ENCODE results near the gene FOXP1.

Gene FOXP1

DNA sequence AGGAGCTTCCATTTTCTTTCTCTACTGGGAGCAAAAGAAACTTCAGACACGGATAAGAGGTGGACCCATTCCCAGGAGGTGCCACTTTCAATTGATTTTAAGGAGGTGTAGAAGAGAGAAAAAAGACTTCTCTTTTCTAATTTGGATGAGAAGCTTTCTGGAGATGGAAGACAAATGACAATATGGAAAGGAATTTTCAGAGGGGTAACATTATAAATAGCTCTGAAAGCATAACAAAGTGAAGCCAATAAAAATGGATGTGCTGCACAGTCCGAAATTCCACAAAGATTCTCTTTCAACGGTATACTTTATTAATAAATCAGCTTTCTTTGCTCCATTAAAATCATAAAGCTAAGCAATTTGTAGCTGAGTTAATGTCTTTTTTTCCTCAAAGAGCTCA lies 663.9 kb downstream of the FOXP1 start:
- H3K4me3 ChIP-seq (ENCODE audit: low read depth, low read length), result 0 out of 2 replicates have a peak overlapping the region, but pooled peaks have one; percentile 11
- H3K27me3 ChIP-seq (ENCODE audit: insufficient read depth, low read length), result no peaks in the 10 kb centered on the region
- H3K27ac ChIP-seq (ENCODE audit: low read depth, low read length), result no peak overlapping the region
- H2AFZ ChIP-seq (ENCODE audit: low read length, unreplicated experiment), result peak overlapping the region; percentile 66
- peaks cover 6% of the 10 kb centered on the region for H3K4me1 ChIP-seq (ENCODE audit: control insufficient read depth, insufficient read depth, low read length, unreplicated experiment)
- no peaks in the 10 kb centered on the region for H3K79me2 ChIP-seq (ENCODE audit: control insufficient read depth, insufficient read depth, low read length, unreplicated experiment)
- H3K36me3 ChIP-seq (ENCODE audit: insufficient read depth, low read length), result no peaks in the 10 kb centered on the region; the same call in 1 of the 2 replicates

DNA sequence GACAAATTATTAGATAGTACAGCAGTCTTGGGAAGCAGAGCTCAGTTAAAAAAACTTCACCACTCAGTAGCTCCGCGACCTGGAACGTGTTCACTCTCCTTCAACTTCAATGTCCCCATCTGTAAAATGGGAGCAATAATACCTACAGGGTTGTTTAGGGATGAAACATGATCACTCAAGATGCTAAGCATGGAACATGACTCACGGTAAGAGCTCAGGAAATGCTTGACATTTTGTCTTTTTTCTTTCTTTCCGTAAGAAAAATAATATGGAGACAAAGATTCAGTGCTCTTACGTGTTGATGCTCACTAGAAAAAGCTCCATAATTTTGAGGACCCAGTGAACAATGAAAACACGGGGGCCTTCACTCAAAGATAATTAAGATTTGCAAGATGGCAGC lies 664.4 kb downstream of the FOXP1 start:
- H3K79me2 ChIP-seq (ENCODE audit: control insufficient read depth, insufficient read depth, low read length, unreplicated experiment), result no peaks in the 10 kb centered on the region
- H3K4me1 ChIP-seq (ENCODE audit: control insufficient read depth, insufficient read depth, low read length, unreplicated experiment), result peaks cover 6% of the 10 kb centered on the region
- no peaks in the 10 kb centered on the region for H3K27me3 ChIP-seq (ENCODE audit: insufficient read depth, low read length)
- 0 out of 2 replicates have a peak overlapping the region, but pooled peaks have one; percentile 11 for H3K4me3 ChIP-seq (ENCODE audit: low read depth, low read length)
- H3K36me3 ChIP-seq (ENCODE audit: insufficient read depth, low read length), result no peaks in the 10 kb centered on the region; the same call in 1 of the 2 replicates
- H2AFZ ChIP-seq (ENCODE audit: low read length, unreplicated experiment), result peak overlapping the region; percentile 66
- H3K27ac ChIP-seq (ENCODE audit: low read depth, low read length), result no peak overlapping the region

DNA sequence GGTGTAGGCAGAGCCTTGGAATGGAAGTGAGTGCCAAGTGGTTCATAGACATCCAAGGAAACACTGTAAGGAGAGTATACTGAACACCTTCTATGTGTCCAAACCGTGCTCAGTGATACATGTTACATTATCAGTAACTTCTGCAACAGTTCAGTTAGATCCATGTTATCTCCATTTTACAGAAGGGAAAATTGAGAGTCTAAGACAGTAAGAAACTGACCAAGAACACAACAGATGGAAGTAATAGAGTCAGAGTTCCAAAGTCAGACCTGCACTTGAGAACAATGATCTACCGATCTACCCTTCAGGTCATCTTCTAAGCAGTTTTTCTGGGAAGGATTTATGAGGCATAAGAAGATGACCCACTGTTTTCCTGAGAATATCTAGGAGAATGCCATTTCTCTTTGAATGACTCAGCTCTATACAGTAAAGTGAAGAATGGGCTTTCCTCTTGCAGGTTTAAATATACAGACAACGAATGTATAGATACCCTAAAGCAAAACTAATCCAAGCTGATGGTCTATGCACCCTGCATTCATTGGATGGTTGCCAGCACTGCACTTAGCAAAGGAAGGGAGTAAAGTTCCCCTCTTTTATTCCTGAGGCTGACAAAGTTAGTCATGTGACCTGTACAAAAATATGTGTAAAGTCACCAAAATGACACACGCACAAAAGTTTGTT lies 667.0 kb downstream of the FOXP1 start:
- H3K27ac ChIP-seq (ENCODE audit: low read depth, low read length), result no peak overlapping the region
- no peaks in the 10 kb centered on the region; the same call in 1 of the 2 replicates for H3K36me3 ChIP-seq (ENCODE audit: insufficient read depth, low read length)
- no peaks in the 10 kb centered on the region for H3K79me2 ChIP-seq (ENCODE audit: control insufficient read depth, insufficient read depth, low read length, unreplicated experiment)
- no peak overlapping the region for H2AFZ ChIP-seq (ENCODE audit: low read length, unreplicated experiment)
- no peaks in the 10 kb centered on the region for H3K27me3 ChIP-seq (ENCODE audit: insufficient read depth, low read length)
- no peak overlapping the region for H3K4me3 ChIP-seq (ENCODE audit: low read depth, low read length)
- H3K4me1 ChIP-seq (ENCODE audit: control insufficient read depth, insufficient read depth, low read length, unreplicated experiment), result peaks cover 6% of the 10 kb centered on the region

DNA sequence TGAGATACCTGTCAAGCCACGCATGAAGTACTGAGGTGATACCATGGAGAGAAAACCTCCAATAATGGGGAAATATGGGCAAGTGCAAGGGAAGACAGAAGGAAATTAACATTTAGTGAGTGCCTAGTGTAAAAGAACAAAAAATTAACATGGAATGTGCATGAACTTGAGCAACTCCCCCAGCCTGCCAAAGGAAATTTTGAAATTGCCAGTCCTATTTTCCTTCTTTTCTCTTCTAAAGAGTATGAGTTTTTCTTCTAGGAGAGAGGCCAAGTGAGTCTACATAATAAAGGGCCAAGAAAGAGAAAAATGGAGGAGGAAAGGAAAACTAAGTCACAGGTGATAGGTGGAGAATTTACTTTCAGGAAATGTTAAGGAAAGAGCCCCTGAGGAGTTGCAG lies 668.7 kb downstream of the FOXP1 start:
- Histone ChIP-seq H3K27ac (ENCODE audit: low read depth, low read length) (no peak overlapping the region), H3K4me3 (ENCODE audit: low read depth, low read length) (no peak overlapping the region), H2AFZ (ENCODE audit: low read length, unreplicated experiment) (no peak overlapping the region), H3K4me1 (ENCODE audit: control insufficient read depth, insufficient read depth, low read length, unreplicated experiment) (peaks cover 6% of the 10 kb centered on the region), H3K79me2 (ENCODE audit: control insufficient read depth, insufficient read depth, low read length, unreplicated experiment) (no peaks in the 10 kb centered on the region), H3K27me3 (ENCODE audit: insufficient read depth, low read length) (no peaks in the 10 kb centered on the region), H3K36me3 (ENCODE audit: insufficient read depth, low read length) (no peaks in the 10 kb centered on the region)

GRCh38 chr3:70911719-70912118 lies 671.8 kb downstream of the FOXP1 start:
- no peak overlapping the region for H3K27ac ChIP-seq (ENCODE audit: low read depth, low read length)
- no peaks in the 10 kb centered on the region for H3K4me1 ChIP-seq (ENCODE audit: control insufficient read depth, insufficient read depth, low read length, unreplicated experiment)
- H3K4me3 ChIP-seq (ENCODE audit: low read depth, low read length), result no peak overlapping the region
- H2AFZ ChIP-seq (ENCODE audit: low read length, unreplicated experiment), result no peak overlapping the region
- no peaks in the 10 kb centered on the region for H3K27me3 ChIP-seq (ENCODE audit: insufficient read depth, low read length)
- H3K79me2 ChIP-seq (ENCODE audit: control insufficient read depth, insufficient read depth, low read length, unreplicated experiment), result no peaks in the 10 kb centered on the region
- H3K36me3 ChIP-seq (ENCODE audit: insufficient read depth, low read length), result no peaks in the 10 kb centered on the region

GRCh38 chr3:70905491-70905890 lies 678.0 kb downstream of the FOXP1 start:
- Histone ChIP-seq H3K4me1 (ENCODE audit: control insufficient read depth, insufficient read depth, low read length, unreplicated experiment) (no peaks in the 10 kb centered on the region), H3K4me3 (ENCODE audit: low read depth, low read length) (no peak overlapping the region), H3K27me3 (ENCODE audit: insufficient read depth, low read length) (0 out of 2 replicates have a peak, but pooled peaks cover 2% of the 10 kb centered on the region), H3K36me3 (ENCODE audit: insufficient read depth, low read length) (no peaks in the 10 kb centered on the region), H3K27ac (ENCODE audit: low read depth, low read length) (no peak overlapping the region), H3K79me2 (ENCODE audit: control insufficient read depth, insufficient read depth, low read length, unreplicated experiment) (no peaks in the 10 kb centered on the region), H2AFZ (ENCODE audit: low read length, unreplicated experiment) (no peak overlapping the region)
